Sciatic nerve (tissue), 2 donors: Measurements from ENCODE around the gene ENOX1. TPM values are rescaled to one million over a fixed set of nuclear protein-coding genes. Genes with fewer than 3 reads are reported as not detected.

Experiments
- ATAC-seq: fragments of 200-7000 bp; cut with Tn5 transposase; one replicate; pipeline ENCODE4 v1.9.1; 2020; ENCODE audit warnings: mild to moderate bottlenecking, moderate library complexity
- DNase-seq: peaks from one replicate; pipeline ENCODE4 v3.0.0-alpha.2; 2020; ENCODE audit warnings: low spot score
- intact Hi-C: fragments of 100-400 bp; cut with DNase I; formaldehyde crosslinking; loops from one replicate; pipeline ENCODE4 v1.14.2; 2022
- total RNA-seq: library from RNA; stranded (reverse); fragmentation: NEBNext Ultra II Directional; extraction: Animal tissue kit (Norgen Biotek cat#: 25700); gene quantifications from one replicate; pipeline ENCODE4 v1.2.1, GENCODE V29; 2021
- donor health status: DM: no; HTN: no; CAD: no.
- donor health status: DM: no; HTN: no; CAD: no.

Gene ENOX1
- total RNA-seq, 1 donor from 2014 or later = 4.3 TPM

DNA sequence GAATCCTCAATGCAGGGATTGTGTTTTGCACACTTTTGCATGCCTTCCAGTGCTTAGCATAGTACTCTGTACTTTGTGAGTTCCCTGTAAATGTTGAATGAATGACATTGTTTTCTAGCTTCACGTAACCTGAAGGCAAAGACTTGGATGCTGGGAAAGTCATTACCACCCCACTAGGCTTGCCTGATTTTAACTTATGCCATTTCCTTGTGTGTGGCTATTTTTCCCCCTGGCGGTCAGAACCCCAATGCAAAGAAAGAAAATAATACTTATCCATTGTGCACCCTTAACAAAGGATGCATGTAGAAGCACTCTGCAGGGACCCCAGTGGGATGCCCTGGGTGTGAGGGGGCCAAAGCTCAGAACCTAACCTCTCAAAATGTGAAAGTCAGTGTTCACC, 1.2 kb upstream of the ENOX1 start:
- intact Hi-C loops = no loop called here
- ATAC-seq (no peak), DNase-seq (no peak)

DNA sequence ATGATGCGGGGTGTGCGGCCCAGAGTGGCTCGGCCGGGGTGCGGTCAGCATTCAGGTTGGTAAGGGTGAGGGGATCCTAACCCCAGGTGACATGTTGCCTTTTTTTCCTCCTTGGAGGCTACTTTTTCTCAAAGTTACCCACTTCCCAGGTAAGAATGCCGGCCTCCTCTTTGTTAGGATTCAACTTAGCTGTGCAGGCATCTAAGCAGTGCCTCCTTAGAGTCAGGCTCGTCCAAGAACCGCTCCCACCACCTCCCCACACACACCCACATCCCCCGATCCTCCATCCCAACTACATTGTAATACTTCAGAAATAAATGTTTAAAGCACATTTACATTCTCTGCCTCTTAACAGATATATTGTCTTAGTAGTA, 733 bp upstream of the ENOX1 start:
- intact Hi-C loops = no loop called here
- DNase-seq (no peak), ATAC-seq (no peak)

GRCh38 chr13:43786472-43786765, 353 bp downstream of the ENOX1 start:
- ATAC-seq = no peak
- intact Hi-C loops = no loop called here
- DNase-seq = peak; percentile 59

GRCh38 chr13:43785650-43786471, 911 bp downstream of the ENOX1 start:
- ATAC-seq (peak; percentile 92), DNase-seq (peak; percentile 87)
- intact Hi-C loops = no loop called here

GRCh38 chr13:43785261-43785649, 1.5 kb downstream of the ENOX1 start:
- no peak for ATAC-seq
- intact Hi-C loops = no loop called here
- no peak for DNase-seq

DNA sequence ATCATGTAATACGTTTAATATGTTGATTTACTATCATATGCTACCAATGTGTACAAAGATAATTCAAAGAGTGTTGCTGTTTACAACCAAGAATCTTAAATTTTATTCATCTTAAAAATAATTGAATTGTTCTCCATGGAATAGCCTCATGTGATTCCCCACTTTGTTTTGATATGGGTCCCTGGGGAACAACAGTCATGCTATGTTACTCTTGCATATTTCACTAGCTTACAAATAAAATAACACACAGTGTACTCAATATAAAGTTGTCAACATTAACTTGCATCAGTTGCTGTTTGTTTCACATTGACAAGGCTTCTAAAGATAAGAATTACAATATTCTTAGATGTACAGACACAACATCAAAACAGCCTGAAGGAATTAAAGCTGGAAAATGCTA, 2.3 kb downstream of the ENOX1 start:
- DNase-seq (no peak), ATAC-seq (no peak)
- intact Hi-C loops = no loop called here

DNA sequence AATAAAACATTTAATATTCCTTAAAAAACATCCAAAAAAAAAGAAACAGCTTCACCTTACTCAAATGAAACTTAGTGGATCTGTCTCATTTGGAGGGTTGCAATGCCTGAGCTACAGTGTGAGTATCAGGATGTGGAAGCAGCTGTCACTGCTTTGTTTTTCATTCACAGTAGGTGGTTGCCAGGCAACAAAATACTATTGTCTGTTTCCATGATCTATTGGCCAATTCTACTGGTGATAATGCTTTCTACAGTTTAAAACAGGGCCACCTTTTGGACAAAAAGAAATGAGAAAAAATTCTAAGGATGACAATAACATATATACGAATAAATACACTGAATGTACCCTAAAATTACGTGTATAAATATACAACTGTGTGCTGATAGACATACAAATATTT, 3.0 kb downstream of the ENOX1 start:
- ATAC-seq = no peak

DNA sequence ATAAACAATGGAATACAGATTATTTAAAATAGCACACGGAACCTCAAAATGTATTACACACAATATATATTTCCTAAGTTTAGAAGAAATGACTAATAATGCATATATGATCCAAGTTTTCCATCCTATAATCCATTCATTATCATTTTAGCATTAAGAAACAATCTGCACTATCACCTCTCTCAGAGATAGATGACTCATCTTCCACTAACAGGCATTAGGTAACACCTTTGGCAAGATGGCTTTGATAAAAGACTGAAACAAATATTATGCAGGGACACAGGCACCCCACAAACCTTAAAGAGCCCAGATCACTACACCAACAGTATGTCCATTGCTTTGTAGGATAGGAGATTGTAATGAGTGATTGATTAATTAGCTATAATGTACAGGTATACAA, 4.1 kb downstream of the ENOX1 start:
- no peak for DNase-seq
- ATAC-seq = no peak
- intact Hi-C loops = no loop called here

More for the DNA sequence above, 3.0 kb downstream of the ENOX1 start:
- DNase-seq = no peak
- intact Hi-C loops = no loop called here

DNA sequence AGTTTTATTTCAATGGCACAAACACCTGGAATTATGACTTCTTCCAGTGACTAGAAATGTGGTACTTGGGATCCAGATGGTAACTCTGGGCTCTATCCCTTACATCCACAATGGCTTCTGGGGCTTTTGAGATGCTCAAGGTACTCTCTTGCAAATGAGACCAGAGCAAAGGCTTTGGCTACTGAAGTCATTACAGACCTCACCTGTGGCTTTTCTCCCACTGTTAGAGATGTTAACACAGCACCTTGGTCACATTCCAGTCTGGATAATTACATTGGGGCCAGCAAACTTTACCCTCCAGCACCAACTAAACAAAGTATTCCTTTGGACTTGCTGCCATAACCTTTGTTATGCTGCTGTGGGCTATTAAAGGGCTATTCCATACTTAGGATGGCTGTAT, 6.1 kb downstream of the ENOX1 start:
- DNase-seq (no peak), ATAC-seq (no peak)
- intact Hi-C loops = no loop called here

DNA sequence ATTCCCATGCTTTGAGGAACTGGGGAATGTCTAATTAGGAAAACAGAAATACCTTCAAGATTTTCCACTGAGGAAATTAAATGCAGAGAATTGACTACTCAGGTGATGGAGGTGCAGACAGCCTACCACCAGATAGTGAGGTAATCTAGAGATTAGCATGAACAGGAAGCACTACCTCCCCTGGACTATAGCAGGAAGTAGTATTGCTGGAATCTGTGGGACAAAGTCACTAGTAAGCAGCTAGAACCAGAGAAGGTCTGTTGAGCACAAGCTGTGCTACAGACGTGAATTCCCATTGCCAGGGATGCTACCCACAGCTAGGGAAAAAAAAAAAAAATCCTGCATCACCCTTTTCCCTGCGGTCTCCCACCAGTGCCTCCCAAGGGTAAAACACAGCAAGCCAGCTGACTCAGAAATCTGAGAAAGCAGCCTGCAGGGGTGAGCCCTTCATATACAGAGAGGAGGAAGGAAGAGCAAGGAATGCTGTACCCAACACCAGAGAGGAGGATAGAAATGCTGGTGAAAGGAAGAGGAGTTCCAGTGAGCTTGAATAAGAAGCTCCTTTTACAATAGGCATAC, 10.2 kb downstream of the ENOX1 start:
- DNase-seq = no peak
- intact Hi-C loops = no loop called here
- no peak for ATAC-seq

GRCh38 chr13:43776006-43776405, 10.8 kb downstream of the ENOX1 start:
- ATAC-seq (no peak), DNase-seq (no peak)
- intact Hi-C loops = no loop called here

DNA sequence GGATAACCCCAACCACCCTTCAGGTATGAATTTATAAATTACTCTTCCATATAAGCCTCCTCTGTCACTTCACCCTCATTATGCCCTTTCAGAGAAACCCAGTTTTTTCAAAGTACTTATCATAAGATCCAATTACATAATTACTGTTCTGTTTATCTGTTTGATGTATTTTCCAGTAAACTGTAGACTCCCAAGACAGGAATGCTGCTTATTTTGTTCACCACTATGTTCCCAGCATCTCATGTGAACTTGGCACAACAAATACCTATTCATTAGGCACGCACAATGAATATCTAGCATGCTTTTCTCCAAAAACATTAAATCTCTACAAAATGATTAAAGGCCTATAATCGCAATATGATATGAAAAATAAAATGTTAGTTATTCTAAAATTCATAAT, 13.2 kb downstream of the ENOX1 start:
- intact Hi-C loops = no loop called here
- DNase-seq (no peak), ATAC-seq (no peak)

GRCh38 chr13:43770871-43771270, 15.9 kb downstream of the ENOX1 start:
- intact Hi-C loops = no loop called here
- ATAC-seq (no peak), DNase-seq (no peak)

GRCh38 chr13:43769529-43769928, 17.2 kb downstream of the ENOX1 start:
- ATAC-seq (no peak), DNase-seq (no peak)
- intact Hi-C loops = no loop called here

DNA sequence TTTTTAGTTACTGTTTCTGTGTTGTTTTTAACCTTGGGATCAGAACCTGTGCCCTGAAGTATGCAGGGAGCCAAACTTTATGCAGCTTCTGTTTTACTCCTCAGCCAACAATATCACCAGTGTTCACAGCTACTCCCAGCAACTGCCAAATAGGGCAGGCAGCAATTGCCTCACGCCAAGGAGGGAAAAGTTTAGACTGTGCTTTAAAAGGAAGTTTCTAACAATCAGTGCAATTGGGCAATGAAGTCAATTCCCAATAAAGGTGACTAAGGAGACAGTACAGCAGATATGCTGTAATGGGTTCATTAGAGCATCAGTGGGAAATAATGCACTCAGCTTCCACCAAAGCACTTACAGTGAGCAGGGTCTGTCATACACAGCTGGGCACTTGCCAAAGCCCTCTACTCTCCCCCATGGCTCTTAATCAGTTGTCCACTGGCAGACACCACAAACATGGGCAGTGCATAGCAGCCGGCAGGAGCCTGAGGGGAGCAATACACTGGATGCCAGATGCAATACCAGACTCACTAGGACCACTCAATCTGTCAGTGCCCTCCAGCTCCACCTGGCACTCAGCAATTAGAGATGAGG, 19.3 kb downstream of the ENOX1 start:
- peak; percentile 92 for ATAC-seq
- intact Hi-C loops = no loop called here
- DNase-seq = no peak

GRCh38 chr13:43766725-43767124, 20.0 kb downstream of the ENOX1 start:
- intact Hi-C loops = no loop called here
- ATAC-seq (peak; percentile 89), DNase-seq (no peak)

DNA sequence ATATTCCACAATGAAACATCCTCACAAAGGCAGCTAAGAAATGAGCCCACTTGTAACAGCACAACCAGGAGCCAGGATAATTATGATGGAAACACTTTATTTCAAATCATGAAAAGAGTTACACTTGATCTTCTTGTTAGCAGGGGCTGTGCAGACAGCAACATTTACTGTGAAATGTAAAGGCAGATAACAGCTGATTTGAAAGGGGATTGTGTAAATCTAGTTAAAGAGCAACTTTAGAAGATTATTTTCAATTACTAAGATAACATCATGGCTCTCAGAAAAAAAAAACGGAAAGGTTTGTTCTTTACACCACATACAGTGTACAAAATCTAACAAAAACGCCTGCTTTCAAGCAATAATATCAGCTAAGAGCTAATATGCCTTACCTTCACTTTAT, 22.4 kb downstream of the ENOX1 start:
- intact Hi-C loops = no loop called here
- no peak for DNase-seq
- ATAC-seq = no peak

DNA sequence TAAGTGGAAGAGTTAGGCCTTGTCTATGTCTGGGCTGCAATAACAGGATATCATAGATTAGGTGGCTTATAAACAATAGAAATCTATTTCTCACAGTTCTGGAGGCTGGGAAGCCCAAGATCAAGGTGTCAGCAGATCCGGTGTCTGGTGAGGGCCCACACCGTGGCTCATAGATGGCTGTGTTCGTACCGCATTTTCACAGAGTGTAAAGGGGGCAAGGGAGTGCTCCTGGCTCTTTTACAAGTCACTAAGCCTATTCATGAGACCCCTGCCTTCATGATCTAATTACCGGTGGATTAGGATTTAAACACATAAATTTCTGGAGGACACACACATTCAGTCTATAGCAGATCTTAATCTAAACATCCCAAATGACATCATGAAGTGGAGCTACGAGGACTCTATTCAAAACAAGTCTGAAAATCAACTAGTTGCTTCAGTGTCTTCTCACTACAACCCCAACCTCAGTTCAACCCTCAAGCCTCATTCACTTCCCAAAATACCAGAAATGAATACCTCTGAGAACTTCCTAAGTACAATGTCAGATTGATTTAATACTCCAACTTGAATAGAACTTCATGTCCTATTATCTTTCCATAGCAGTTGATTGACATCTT, 23.5 kb downstream of the ENOX1 start:
- intact Hi-C loops = no loop called here
- DNase-seq (no peak), ATAC-seq (no peak)

DNA sequence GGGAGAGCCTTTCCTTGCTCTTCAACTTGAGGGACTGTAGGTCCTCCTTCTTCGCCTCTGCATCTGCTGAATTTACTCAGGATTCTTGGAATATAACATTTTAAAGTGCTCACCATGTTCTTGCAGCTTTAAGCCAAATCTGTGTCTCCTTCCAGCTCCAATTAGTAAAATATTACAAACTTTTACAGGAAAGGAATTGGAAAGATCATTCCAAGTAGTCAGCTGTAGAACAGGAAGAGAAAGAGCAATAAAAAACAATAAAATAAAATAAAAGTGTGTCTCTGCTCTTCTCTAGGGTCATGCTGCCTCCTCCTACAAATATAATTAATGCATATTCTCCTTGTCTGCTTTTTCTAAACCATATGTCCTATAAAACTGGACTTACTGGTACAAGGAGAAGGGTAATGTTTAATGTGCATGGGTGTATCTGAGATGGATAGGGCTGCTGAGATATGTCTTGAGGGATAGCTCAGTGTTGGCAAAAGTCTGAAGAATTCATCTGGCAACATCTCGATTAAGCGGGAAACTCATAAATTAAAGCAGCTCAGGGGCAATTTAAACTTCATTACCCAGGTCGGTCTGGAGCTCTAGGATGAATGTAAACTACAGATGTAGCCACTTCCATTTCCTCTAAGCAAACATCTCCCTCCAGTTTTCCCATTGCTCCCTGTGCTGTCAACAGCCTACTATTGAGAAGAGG, 25.0 kb downstream of the ENOX1 start:
- ATAC-seq (no peak), DNase-seq (no peak)
- intact Hi-C loops = no loop called here

GRCh38 chr13:43760257-43760656, 26.5 kb downstream of the ENOX1 start:
- no peak for ATAC-seq
- no peak for DNase-seq
- intact Hi-C loops = no loop called here
